CD4-positive, alpha-beta T cell (primary cell): ENCODE measurements around the gene SMKR1. TPM values are rescaled to one million over a fixed set of nuclear protein-coding genes. Genes with fewer than 3 reads are reported as not detected.

ENCODE experiments used
- ATAC-seq: fragments of 200-7000 bp; cut with Tn5 transposase; one replicate; pipeline ENCODE4 v1.10.0; 2022; ENCODE audit warnings: mild to moderate bottlenecking; ENCODE audit not compliant: poor library complexity
- CTCF ChIA-PET: fragments of 350-600 bp; sonication (Branson Sonifier 250); formaldehyde crosslinking; loops from one replicate; lab custom pipeline; 2021; ENCODE audit warnings: antibody characterized with exemption, inconsistent platforms; lab: Charles Lee
- POLR2A ChIA-PET: fragments of 350-600 bp; sonication (Branson Sonifier 250); formaldehyde crosslinking; loops from one replicate; lab custom pipeline; 2021; ENCODE audit warnings: antibody characterized with exemption, inconsistent platforms; lab: Charles Lee
- DNase-seq, 14 experiments: peaks; one replicate each; pipeline ENCODE4 v3.0.0-alpha.2; 2013 to 2020; ENCODE audit warnings: mixed read lengths in 2 of 14
- H3K27ac ChIP-seq, 2 donors: one replicate each; pipeline versions ENCODE4 v1.5.1 to v1.7.0; 2013; ENCODE audit warnings: low read length in 2 of 2, low read depth in 1 of 2, mild to moderate bottlenecking in 1 of 2
- H3K27me3 ChIP-seq, 2 experiments: 1 replicate in 1 of 2; 2 replicates in 1 of 2; pipeline versions ENCODE4 v1.6.1 to v1.7.0; 2013; ENCODE audit warnings: low read length in 2 of 2, control low read depth in 1 of 2, mild to moderate bottlenecking in 1 of 2, moderate library complexity in 1 of 2; ENCODE audit not compliant: insufficient read depth in 2 of 2, control insufficient read depth in 1 of 2
- H3K36me3 ChIP-seq: one replicate; pipeline ENCODE4 v1.6.1; 2013; ENCODE audit warnings: low read length, control low read depth; ENCODE audit not compliant: insufficient read depth
- H3K4me1 ChIP-seq: one replicate; pipeline ENCODE4 v1.6.1; 2013; ENCODE audit warnings: low read length, control low read depth; ENCODE audit not compliant: insufficient read depth
- H3K4me3 ChIP-seq: one replicate; pipeline ENCODE4 v1.5.1; 2013; ENCODE audit warnings: mild to moderate bottlenecking, low read length, moderate library complexity
- H3K9me3 ChIP-seq, 2 experiments: 1 replicate in 1 of 2; 2 replicates in 1 of 2; pipeline versions ENCODE4 v1.6.1 to v1.7.0; 2013; ENCODE audit warnings: low read length in 2 of 2, mild to moderate bottlenecking in 2 of 2, control low read depth in 1 of 2, moderate library complexity in 1 of 2; ENCODE audit not compliant: control insufficient read depth in 1 of 2, insufficient read depth in 1 of 2
- H3K27ac Mint-ChIP-seq: one replicate; pipeline ENCODE4 v1.8.0; 2020; ENCODE audit warnings: mixed read lengths
- H3K27me3 Mint-ChIP-seq: one replicate; pipeline ENCODE4 v1.8.0; 2021; ENCODE audit warnings: mixed read lengths
- H3K36me3 Mint-ChIP-seq: one replicate; pipeline ENCODE4 v1.8.0; 2021; ENCODE audit warnings: low read depth, mixed read lengths
- H3K4me1 Mint-ChIP-seq: one replicate; pipeline ENCODE4 v1.8.0; 2021; ENCODE audit warnings: low read depth, mixed read lengths
- H3K4me3 Mint-ChIP-seq: one replicate; pipeline ENCODE4 v1.8.0; 2020; ENCODE audit warnings: mild to moderate bottlenecking, mixed read lengths
- H3K9me3 Mint-ChIP-seq: one replicate; pipeline ENCODE4 v1.8.0; 2020; ENCODE audit warnings: mixed read lengths
- CTCF ChIP-seq: fragments of 200-600 bp; IDR thresholded peaks from one replicate; pipeline ENCODE4 v1.8.0; 2022; ENCODE audit warnings: antibody characterized with exemption, mild to moderate bottlenecking
- intact Hi-C, 2 experiments: fragments of 100-400 bp; cut with DNase I in 1 of 2; cut with micrococcal nuclease in 1 of 2; formaldehyde crosslinking; loops; one replicate each; pipeline versions ENCODE4 v1.15.1 to v1.9.0; 2023 to 2025; cut with DNase I, micrococcal nuclease
- total RNA-seq, 174 experiments: library from RNA in 2 of 174; stranded (reverse) in 2 of 174; gene quantifications; one replicate each; pipeline ENCODE4 v1.2.3 and lab custom pipeline; 2021 to 2026

Gene SMKR1
- total RNA-seq, 2 experiments from 2014 or later: 0.22 to 0.49 TPM

- no peak overlapping the region for H3K4me3 ChIP-seq
- CTCF ChIA-PET: no interaction called here
These were observed 27.3 kb downstream of the SMKR1 start for GRCh38 chr7:129529643-129530042.

GRCh38 chr7:129530795-129531391 is 28.6 kb downstream of the SMKR1 start:
- Mint-ChIP-seq H3K9me3 (no peaks in the 10 kb centered on the region), H3K27ac (no peak overlapping the region), H3K4me1 (peaks cover 2% of the 10 kb centered on the region), H3K4me3 (no peak overlapping the region), H3K27me3 (no peaks in the 10 kb centered on the region), H3K36me3 (no peaks in the 10 kb centered on the region)
- ChIA-PET POLR2A (no interaction called here), CTCF (no interaction called here)
- no peak for TF ChIP-seq CTCF
- intact Hi-C loops: no loop called here
- Histone ChIP-seq H3K4me1 (peaks cover 7% of the 10 kb centered on the region), H3K27ac (no peak overlapping the region), H3K27me3 (no peaks in the 10 kb centered on the region), H3K9me3 (no peaks in the 10 kb centered on the region), H3K4me3 (no peak overlapping the region), H3K36me3 (no peaks in the 10 kb centered on the region)
- DNase-seq (peak in 3 of 14 experiments; percentile 14 to 28 (median 16)), ATAC-seq (no peak)

More at GRCh38 chr7:129529643-129530042, 27.3 kb downstream of the SMKR1 start:
- Histone ChIP-seq H3K36me3 (no peaks in the 10 kb centered on the region), H3K27ac (no peak overlapping the region), H3K4me1 (no peaks in the 10 kb centered on the region), H3K27me3 (no peaks in the 10 kb centered on the region), H3K9me3 (no peaks in the 10 kb centered on the region)
- no peaks in the 10 kb centered on the region for H3K9me3 Mint-ChIP-seq
- no peak for TF ChIP-seq CTCF
- POLR2A ChIA-PET: no interaction called here
- no peaks in the 10 kb centered on the region for H3K27me3 Mint-ChIP-seq
- no peak for DNase-seq
- no peaks in the 10 kb centered on the region for H3K4me1 Mint-ChIP-seq
- H3K36me3 Mint-ChIP-seq: no peaks in the 10 kb centered on the region
- H3K27ac Mint-ChIP-seq: no peak overlapping the region
- H3K4me3 Mint-ChIP-seq: no peak overlapping the region
- intact Hi-C loops: no loop called here
- ATAC-seq: no peak

GRCh38 chr7:129531721-129532120 is 29.4 kb downstream of the SMKR1 start:
- Histone ChIP-seq H3K36me3 (no peaks in the 10 kb centered on the region), H3K9me3 (no peaks in the 10 kb centered on the region), H3K4me3 (no peak overlapping the region), H3K27ac (no peak overlapping the region), H3K27me3 (no peaks in the 10 kb centered on the region), H3K4me1 (peaks cover 12% of the 10 kb centered on the region)
- H3K9me3 Mint-ChIP-seq: no peaks in the 10 kb centered on the region
- no peaks in the 10 kb centered on the region for H3K36me3 Mint-ChIP-seq
- H3K27ac Mint-ChIP-seq: no peak overlapping the region
- intact Hi-C loops: no loop called here
- TF ChIP-seq CTCF: no peak
- DNase-seq: no peak
- no peak overlapping the region for H3K4me3 Mint-ChIP-seq
- CTCF ChIA-PET: no interaction called here
- no peaks in the 10 kb centered on the region for H3K27me3 Mint-ChIP-seq
- no peak for ATAC-seq
- POLR2A ChIA-PET: no interaction called here
- H3K4me1 Mint-ChIP-seq: peaks cover 4% of the 10 kb centered on the region
